ENCODE data around the gene PARD6A.

DNA sequence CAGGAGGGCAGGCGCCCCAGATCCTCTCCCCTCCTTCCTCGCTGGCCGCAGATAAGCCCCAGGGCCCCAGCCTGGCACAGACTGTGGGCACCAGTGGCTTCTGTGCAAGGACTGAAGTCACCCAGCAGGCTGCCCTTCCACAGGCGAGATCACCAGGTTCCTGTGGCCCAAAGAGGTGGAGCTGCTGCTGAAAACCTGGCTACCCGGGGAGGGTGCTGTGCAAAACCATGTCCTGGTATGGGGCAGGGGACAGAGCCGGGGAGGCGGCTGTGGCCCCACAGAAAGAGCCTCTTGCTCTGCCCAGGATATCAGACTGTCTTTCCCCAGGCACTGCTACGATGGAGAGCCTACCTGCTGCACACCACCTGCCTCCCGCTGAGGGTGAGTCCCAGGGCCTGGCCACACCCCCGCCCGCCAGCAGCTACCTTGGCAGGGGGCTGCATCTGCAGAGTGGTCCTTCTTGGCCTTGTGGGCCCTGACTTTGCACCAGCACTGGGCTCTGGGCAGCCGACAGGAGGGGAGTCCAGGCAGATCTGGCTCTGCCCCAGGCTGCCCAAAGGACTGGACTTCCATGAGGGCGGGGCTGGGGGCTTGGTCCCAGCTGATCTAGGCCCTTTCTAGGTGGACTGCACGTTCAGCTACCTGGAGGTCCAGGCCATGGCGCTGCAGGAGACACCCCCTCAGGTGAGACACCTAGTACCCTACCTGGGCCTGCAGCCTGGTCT is 15.2 kb upstream of the PARD6A start:
- no peak for TF ChIP-seq EZH2 (IDR thresholded peaks at IDR 0.05; ENCODE audit: insufficient read depth, poor library complexity, severe bottlenecking)
- no peak for TF ChIP-seq EZH2phosphoT487 (IDR thresholded peaks at IDR 0.05; ENCODE audit: insufficient read depth, low read depth)

All from GM23248 (cell line).